Activated naive CD8-positive, alpha-beta T cell treated with anti-CD3 and anti-CD28 coated beads, Interleukin-2, amount 50 U/mL, for 24 hours (primary cell): ENCODE data around the gene TOMM40L.

Experiments
- ATAC-seq: fragments of 150-1000 bp; cut with Tn5 transposase; one replicate; pipeline ENCODE4 v1.10.0; 2021
- DNase-seq: peaks from one replicate; pipeline ENCODE4 v3.0.0; 2021
- H3K27ac Mint-ChIP-seq: one replicate; pipeline ENCODE4 v1.8.0; 2021; ENCODE audit warnings: mild to moderate bottlenecking, mixed read lengths
- H3K27me3 Mint-ChIP-seq: one replicate; pipeline ENCODE4 v1.8.0; 2021; ENCODE audit warnings: mixed read lengths
- H3K36me3 Mint-ChIP-seq: one replicate; pipeline ENCODE4 v1.8.0; 2021; ENCODE audit warnings: low read depth, mixed read lengths
- H3K4me1 Mint-ChIP-seq: one replicate; pipeline ENCODE4 v1.8.0; 2021; ENCODE audit warnings: mixed read lengths
- H3K4me3 Mint-ChIP-seq: one replicate; pipeline ENCODE4 v1.8.0; 2021; ENCODE audit warnings: mild to moderate bottlenecking, moderate library complexity, mixed read lengths
- H3K9me3 Mint-ChIP-seq: one replicate; pipeline ENCODE4 v1.8.0; 2021; ENCODE audit warnings: mixed read lengths

The TOMM40L gene

GRCh38 chr1:161266202-161266601 lies 40.3 kb downstream of the TOMM40L start:
- Mint-ChIP-seq H3K9me3 (no peaks in the 10 kb centered on the region), H3K4me3 (no peak overlapping the region), H3K4me1 (no peaks in the 10 kb centered on the region), H3K27me3 (peaks cover 21% of the 10 kb centered on the region), H3K36me3 (no peaks in the 10 kb centered on the region), H3K27ac (no peak overlapping the region)
- DNase-seq = no peak
- no peak for ATAC-seq

- Mint-ChIP-seq H3K27ac (no peak overlapping the region), H3K27me3 (peaks cover 17% of the 10 kb centered on the region), H3K9me3 (no peaks in the 10 kb centered on the region), H3K4me3 (no peak overlapping the region), H3K36me3 (no peaks in the 10 kb centered on the region), H3K4me1 (no peaks in the 10 kb centered on the region)
- ATAC-seq (no peak), DNase-seq (no peak)
These were observed 41.0 kb downstream of the TOMM40L start for GRCh38 chr1:161266836-161267235.

- no peak overlapping the region for H3K4me3 Mint-ChIP-seq
- H3K27me3 Mint-ChIP-seq = peaks cover 16% of the 10 kb centered on the region
- H3K27ac Mint-ChIP-seq = no peak overlapping the region
- no peaks in the 10 kb centered on the region for H3K36me3 Mint-ChIP-seq
- no peaks in the 10 kb centered on the region for H3K9me3 Mint-ChIP-seq
- H3K4me1 Mint-ChIP-seq = no peaks in the 10 kb centered on the region
- no peak for ATAC-seq
- no peak for DNase-seq
These were observed 41.5 kb downstream of the TOMM40L start for GRCh38 chr1:161267321-161267720.

- no peak for DNase-seq
- no peak for ATAC-seq
- Mint-ChIP-seq H3K36me3 (no peaks in the 10 kb centered on the region), H3K4me1 (no peaks in the 10 kb centered on the region), H3K9me3 (no peaks in the 10 kb centered on the region), H3K27ac (no peak overlapping the region), H3K27me3 (peaks cover 13% of the 10 kb centered on the region), H3K4me3 (no peak overlapping the region)
These were observed 47.5 kb downstream of the TOMM40L start for GRCh38 chr1:161273402-161273801.

GRCh38 chr1:161274874-161275273 lies 49.0 kb downstream of the TOMM40L start:
- Mint-ChIP-seq H3K9me3 (no peaks in the 10 kb centered on the region), H3K27ac (no peak overlapping the region), H3K4me3 (no peak overlapping the region), H3K4me1 (no peaks in the 10 kb centered on the region), H3K36me3 (no peaks in the 10 kb centered on the region), H3K27me3 (peaks cover 15% of the 10 kb centered on the region)
- no peak for DNase-seq
- no peak for ATAC-seq
